IPS-NIHi11 (cell line): Measurements from ENCODE around the gene CD81.
"Not testable (repeated sequence)": the region's sequence is repeated elsewhere in the genome, so short reads cannot be mapped to it uniquely, and the experiment has no call there.

ENCODE experiments used
- DNase-seq: peaks from one replicate; pipeline ENCODE4 v3.0.0; 2012; ENCODE audit warnings: mixed read lengths, low spot score

The CD81 gene

GRCh38 chr11:2376751-2377451 is at the start of gene CD81:
Gene CD81 (plus strand): TSS chr11:2377310. CDS start chr11:2377550, 240 bp downstream.
- DNase-seq = peak; percentile 97

DNA sequence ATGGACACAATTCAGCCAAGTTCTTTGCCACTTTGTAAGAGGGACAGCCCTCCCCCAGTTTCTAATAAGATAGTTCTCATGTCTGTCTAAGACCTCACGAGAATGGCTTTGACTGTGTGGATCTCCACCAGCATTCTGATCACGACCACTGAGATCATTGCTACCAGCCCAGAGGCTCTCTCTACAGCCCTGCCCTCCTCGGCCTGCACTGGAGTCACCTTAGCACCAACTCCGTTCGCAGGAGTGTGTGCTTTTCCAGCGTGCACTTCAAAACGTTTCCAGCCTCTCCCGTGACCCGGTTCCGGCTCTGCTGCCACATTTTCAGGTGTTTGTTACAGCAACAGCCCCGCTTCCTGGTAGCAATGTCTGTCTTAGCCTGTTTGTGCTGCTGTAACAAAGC is 49.1 kb upstream of the CD81 start:
- no peak for DNase-seq

GRCh38 chr11:2328656-2329354 is 48.3 kb upstream of the CD81 start:
- no peak for DNase-seq

- DNase-seq = no peak
Observed at GRCh38 chr11:2329551-2329950, 47.6 kb upstream of the CD81 start.

GRCh38 chr11:2330696-2331095 is 46.4 kb upstream of the CD81 start:
- DNase-seq = no peak

GRCh38 chr11:2331404-2331803 is 45.7 kb upstream of the CD81 start:
- no peak for DNase-seq

GRCh38 chr11:2332569-2332968 is 44.5 kb upstream of the CD81 start:
- DNase-seq = not testable (repeated sequence)

DNA sequence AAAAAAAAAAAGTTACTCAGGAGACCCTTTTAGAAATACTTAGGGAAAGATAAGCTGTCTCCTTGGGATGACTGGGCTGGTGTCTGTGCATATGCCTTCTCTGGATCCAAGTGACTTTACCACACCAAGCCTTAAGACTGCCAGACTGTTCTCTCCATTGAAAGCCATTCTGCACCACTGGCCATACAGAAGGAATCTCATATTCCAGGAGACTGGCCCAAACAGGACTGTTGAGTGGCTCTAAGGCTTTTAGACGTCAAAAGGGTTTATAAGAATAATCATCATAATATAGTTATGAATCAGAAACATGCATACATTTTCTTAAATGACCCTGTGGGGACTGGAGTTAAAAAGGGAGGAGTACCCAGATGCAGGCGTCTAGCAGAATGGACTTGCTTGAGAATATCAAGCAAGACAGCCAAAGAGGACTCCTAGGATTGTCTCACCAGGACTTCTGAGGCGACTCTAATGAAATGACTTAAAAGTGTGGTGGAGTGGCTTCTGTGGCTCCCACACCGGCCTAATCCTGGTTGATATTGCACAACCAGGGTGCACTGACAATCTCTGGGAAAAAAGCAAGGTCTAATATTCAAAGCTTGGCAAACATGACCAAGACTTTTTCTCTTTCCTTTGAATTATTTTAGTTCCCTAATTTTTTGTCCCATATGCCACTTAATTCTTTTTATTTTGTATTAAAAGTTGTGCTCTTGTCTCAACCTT is 43.5 kb upstream of the CD81 start:
- DNase-seq = not testable (repeated sequence)

GRCh38 chr11:2335286-2335685 is 41.8 kb upstream of the CD81 start:
- DNase-seq = not testable (repeated sequence)

DNA sequence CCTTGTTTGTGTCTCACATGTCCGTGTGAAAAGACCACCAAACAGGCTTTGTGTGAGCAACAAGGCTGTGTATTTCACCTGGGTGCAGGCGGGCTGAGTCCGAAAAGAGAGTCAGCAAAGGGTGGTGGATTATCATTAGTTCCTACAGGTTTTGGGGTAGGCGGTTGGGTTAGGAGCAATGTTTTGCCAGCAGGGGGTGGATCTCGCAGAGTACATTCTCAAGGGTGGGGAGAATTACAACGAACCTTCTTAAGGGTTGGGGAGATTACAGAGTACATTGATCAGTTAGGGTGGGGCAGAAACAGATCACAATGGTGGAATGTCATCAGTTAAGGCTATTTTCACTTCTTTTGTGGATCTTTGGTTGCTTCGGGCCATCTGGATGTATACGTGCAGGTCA is 38.4 kb upstream of the CD81 start:
- not testable (repeated sequence) for DNase-seq

DNA sequence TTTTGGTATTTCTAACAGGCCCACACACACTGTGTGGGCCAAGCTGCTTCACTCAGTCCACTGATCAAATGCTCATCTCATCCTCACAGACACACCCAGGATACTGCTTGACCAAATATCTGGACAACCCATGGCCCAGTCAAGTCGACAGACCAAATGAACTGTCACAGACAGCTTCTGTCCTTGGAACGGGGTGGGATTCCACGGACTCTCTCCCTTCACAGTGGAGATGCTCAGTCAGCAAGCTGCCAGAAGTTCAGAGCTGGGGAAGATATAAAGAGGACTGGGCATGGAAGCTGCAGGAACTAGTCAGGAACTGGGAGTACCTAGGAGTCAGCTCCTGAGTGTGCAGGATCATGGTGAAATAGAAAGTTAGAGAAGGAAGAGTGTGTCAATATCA is 34.6 kb upstream of the CD81 start:
- DNase-seq = no peak

- no peak for DNase-seq
Observed at GRCh38 chr11:2342981-2343380, 34.1 kb upstream of the CD81 start.

- DNase-seq = no peak
Observed at GRCh38 chr11:2343502-2343901, 33.6 kb upstream of the CD81 start.

GRCh38 chr11:2345050-2345449 is 32.1 kb upstream of the CD81 start:
- no peak for DNase-seq

DNA sequence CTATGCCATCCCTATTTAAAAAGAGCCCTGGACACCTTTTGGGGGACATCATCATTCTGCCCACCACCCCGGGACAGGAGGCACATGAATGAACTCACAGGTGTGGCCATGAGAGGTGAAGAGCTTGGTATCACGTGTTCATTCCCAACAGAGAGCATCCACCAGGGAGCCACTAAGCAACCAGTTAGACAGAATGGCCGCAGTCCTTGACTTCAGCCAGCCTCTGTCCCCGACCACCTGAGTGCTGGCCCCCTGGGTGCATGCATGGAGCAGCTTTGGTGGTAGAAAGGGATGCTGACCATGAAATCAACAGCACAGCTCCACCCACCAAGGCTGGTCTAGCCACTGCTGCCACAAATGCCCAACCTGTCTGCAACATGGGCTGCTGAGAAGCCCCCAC is 31.1 kb upstream of the CD81 start:
- DNase-seq = no peak

DNA sequence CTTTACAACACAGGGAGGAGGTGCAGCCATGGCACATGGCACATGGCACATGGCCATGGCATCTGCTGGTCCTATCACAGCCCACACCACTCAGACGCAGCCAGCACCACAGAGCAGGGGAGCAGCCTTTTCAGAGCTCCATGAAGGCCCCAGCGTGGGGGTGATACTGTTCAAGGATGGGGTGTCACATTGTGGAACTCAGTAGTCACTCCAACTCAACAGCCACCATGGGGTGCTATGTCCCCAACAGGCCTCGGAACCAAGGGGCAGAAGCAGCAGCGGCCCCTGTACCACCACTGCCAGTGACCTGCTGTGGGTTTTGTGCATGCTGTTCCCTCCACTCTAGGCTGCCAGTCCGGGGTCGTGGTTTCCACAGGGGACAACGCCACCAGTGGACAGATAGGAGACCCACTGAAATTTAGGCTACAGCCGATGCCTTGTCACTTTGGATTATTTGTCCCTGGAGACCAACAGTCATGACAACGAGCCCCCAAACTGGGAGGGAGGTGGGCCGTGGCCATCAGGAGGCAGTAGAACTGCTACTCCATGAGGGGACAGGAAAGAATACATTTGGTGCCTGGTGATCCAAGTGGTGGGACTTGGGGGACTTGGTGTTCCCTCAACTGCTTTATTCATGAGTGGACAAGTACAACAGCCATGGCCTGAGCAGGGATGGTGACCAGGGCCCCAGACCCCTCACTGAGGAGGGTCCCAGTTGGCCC is 30.4 kb upstream of the CD81 start:
- no peak for DNase-seq

GRCh38 chr11:2347308-2347830 is 29.7 kb upstream of the CD81 start:
- no peak for DNase-seq

DNA sequence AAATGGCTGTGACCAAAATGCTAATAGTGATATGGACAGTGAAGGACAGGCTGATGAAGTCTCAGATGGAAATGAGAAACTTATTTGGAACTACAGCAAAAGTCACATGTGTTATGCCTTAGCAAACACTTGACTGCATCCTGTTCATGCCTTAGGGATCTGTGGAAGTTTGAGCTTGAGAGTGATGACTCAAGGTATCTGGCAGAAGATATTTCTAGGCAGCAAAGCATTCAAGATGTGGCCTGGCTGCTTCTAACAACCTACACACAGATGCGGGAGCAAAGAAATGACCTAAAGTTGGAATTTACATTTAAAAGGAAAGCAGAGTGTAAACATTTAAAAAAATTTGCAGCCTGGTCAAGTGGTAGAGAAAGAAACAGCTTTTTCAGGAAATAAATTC is 28.1 kb upstream of the CD81 start:
- no peak for DNase-seq

- DNase-seq = no peak
Observed at GRCh38 chr11:2351701-2352100, 25.4 kb upstream of the CD81 start.

- no peak for DNase-seq
Observed at GRCh38 chr11:2352420-2352819, 24.7 kb upstream of the CD81 start.

GRCh38 chr11:2355000-2355644 is 22.0 kb upstream of the CD81 start:
- no peak for DNase-seq

DNA sequence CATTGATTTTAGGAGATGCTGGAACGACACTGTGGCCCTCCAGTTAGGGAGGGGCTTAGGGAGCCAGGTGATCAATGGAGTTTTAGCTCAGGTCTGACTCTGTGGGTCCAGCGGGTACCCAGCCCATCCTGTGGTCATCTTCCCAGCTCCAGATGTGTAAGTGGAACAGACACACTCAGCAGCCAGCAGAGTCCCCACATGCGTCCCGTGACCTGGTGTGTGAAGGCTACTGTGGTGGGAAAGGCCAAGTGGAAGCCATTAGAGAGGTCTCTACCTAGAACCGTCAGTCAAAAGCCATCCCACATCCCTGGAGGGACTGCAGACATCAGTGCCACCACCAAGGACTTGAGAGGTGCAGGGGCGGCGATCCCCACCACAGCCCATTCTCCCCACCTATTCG is 19.9 kb upstream of the CD81 start:
- no peak for DNase-seq
